T-helper 1 cell (primary cell): ENCODE measurements around the gene CRTC1.
"Not testable (repeated sequence)": the region's sequence is repeated elsewhere in the genome, so short reads cannot be mapped to it uniquely, and the experiment has no call there.

Experiments
- DNase-seq, 5 donors: peaks; one replicate each; pipeline ENCODE4 v3.0.0-alpha.2; 2012 to 2020

The CRTC1 gene

DNA sequence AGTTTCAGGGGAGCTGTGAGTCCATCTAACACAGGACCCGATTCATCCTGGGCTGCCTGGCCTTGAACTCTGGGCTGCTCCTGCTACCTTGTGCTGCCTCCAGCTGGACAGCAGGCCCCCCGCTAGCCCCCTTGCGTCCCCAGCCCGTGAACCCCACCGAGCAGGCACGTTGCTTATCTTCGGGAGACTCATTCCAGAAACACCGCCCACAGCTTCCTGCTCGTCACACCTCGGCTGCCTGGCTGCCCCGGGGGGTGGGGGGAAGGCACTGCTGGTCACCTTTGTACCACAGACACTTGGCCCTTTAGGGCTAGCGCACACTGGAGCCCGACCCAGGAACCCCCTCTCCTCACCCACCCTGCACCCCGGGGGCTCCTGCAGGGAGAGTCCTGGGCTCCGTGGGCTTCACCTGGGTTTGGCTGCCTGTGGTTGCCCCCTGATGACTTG is 48.1 kb downstream of the CRTC1 start:
- DNase-seq, result no peak

DNA sequence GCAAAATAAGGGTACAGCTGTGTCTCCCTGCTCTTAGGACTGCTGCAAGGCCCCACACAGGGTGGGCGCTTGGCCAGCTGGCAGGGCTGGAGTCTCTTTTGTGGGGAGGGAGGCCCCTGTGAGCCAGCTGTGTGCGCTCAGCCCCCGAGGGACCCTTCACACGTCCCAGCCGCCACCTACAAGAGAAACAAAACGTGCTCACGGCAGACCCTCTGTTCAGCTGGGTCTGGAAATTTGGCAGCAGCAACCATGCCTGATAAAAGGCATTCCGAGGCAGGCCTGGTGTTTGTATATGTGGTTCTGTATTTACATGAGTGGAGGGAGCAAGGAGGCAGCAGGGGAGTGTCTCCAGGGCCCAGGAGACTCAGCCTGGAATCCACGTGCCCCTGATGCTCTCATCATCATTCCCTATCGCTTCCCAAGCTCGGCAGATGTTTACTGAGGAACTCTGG is 49.7 kb downstream of the CRTC1 start:
- no peak for DNase-seq

DNA sequence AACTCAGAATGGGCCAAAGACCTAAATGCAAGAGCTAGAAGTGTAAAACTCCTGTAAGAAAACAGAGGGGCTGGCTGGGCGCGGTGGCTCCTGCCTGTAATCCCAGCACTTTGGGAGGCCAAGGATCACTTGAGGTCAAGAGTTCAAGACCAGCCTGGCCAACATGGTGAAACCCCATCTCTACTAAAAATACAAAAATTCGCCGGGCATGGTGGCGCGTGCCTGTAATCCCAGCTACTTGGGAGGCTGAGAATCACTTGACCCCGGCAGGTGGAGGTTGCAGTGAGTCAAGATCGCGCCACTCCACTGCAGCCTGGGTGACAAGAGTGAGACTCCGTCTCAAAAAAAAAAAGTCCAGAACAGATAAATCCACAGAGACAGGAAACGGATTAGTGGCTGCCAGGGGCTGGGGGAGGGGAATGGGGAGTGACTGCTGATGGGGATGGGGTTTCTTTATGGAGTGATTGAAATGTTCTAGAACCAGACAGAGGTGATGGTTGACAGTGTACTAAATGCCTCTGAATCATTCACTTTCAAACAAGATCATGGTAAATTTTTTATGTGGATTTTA is 50.4 kb downstream of the CRTC1 start:
- DNase-seq, result not testable (repeated sequence)

DNA sequence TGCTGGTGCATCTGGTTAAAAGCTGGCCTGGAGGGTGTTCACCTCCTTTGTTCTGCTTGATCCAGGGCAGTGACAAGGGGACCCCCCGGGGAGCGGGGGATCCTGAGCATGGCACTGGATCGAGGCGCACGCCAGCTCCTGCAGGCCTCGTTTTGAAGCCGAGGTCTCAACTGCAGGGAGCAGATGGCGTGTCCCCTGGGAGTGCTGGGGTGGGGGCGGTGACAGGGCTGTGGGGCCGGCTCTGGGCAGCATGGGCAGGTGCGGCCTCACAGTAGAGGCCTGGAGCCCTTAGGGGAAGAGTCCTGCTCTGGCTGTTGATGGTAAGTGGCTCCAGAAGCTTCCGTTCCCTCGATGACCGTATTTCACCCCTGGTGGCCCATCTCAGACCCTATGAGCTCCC is 51.8 kb downstream of the CRTC1 start:
- DNase-seq, result no peak

DNA sequence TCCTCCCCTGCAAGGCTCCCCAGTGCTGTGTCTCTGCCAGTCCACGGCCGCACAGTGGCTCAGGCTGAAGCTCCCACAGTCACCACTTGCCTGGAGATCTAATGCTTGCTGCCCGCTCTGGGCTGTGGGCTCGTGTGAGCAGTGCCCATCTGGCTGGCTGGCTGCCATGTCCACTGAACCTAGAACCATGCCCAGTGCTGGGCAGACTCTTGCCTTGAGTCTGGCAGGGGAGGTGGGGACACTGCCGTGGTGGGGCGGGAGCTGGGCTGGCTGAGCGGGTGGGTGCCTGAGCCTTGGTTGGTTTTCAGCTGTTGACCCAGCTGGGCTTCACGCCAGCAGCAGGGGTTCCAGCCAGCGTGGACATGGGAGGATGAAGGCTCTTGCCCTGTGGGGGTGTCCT is 52.3 kb downstream of the CRTC1 start:
- no peak for DNase-seq

DNA sequence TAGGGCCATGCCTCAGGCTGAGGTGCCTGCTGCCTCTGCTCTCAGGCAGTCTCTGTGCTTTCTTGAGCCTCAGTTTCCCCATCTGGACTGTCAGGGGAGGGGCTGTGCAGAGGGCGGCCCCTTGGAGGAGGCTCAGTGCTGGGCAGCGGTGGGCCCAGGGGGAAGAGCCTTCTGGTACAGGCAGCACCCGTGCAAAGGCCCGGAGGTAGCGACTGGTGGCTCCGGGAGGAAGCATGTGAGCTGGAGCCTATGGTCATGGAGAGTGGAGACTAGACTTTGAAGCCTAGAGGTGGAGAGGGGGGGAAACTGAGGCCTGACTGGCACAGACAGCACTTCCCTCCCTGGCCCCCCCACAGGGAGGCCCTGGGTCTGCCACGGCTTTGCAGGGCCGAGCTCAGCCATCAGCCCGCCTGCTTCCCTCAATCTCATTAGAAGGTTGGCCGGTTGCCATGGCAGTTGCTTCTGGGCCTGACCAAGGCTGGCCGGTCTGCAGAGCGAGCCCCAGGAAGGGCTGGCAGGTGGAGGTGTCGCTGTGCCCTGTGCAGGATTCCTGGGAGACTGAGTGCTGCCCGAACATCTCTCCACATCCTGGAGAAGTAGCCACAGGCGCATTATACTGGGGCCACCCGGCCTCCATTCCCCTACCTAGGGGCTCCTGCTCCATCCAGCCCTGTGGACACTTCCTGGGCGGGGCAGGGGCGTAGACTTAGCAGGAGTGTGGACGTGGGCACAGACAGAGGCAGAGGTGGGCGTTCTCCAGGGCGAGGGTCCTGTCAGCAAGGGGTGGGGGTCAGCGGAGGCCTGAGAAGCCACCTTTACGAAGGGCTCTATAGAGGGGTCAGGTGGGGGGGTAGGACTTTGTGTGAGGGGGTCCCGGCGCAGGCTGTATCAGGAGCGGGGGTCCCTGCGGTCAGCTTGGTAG is 53.2 kb downstream of the CRTC1 start:
- no peak for DNase-seq

DNA sequence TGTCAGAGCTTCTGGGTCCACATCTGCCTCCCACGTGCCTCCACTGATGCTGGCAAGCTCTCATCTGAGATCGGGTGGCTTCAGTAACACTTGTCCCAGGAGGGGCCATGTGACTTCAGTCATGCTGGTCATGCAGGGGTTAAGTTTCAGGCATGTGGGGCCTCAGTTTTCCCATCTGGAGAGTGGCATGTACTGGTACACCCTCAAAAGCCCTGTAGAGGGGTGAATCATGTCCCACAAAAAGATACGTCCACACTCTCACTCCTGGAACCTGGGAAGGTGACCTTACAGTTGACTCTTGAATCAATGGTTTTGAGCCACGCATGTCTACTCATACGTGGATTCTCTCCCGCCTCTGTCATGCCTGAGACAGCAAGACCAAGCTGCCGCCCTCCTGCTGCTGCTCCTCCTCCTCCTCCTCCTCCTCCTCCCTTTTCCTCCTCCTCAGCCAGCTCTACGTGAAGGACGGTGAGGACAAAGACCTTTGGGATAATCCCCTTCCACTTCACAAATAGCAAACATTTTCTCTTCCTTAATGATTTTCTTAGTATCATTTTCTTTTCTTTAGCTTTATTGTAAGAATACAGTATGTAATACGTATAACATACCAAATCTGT is 54.0 kb downstream of the CRTC1 start:
- DNase-seq, result no peak

DNA sequence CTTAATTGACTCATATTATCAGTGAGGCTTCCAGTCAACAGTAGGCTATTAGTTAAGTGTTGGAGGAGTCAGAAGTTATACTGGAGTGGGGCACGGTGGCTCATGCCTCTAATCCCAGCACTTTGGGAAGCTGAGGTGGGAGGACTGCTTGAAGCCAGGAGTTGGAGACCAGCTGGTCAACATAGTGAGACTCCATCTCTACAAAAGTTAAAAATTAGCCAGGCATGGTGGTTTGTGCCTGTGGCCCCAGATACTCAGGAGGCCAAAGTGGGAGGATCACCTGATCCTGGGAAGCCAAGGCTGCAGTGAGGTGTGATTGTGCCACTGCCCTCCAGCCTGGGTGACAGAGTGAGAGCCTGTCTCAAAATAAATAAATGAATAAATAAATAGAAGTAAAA is 54.5 kb downstream of the CRTC1 start:
- DNase-seq, result no peak

DNA sequence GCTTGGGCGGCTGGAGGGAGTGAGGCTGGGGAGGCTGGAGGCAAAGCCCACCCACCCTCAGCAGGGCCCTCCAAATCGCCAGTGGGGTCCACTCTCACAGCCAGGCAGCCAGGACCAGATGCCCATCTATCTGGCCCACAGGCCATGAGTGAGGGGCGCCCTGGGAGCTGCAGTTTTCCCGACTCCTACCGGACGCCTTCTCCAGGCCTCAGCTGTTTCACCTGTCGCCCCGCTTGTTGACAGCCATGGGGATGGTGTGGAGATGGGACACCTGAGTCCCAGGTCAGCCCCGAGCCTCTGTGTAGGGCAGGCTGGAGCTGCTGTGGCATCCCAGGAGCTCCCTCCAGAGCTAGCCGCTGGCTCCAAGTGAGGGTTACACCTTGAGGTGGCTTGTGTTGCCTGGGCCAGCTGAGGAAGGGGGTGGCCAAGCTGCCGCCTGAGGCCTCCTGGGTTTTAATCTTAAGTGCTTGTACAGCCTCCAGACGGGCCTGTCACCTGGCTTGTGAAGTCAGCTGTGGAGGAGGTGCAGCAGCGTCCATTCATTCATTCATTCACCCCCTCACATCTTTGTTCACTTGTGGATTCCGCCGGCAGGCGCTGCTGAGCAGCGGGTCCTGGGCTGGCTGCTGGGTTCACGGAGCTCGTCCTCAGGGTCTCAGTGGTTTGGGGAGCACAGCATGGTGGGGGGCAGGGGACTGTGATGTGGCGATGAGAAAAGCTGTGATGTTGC is 55.6 kb downstream of the CRTC1 start:
- no peak for DNase-seq

DNA sequence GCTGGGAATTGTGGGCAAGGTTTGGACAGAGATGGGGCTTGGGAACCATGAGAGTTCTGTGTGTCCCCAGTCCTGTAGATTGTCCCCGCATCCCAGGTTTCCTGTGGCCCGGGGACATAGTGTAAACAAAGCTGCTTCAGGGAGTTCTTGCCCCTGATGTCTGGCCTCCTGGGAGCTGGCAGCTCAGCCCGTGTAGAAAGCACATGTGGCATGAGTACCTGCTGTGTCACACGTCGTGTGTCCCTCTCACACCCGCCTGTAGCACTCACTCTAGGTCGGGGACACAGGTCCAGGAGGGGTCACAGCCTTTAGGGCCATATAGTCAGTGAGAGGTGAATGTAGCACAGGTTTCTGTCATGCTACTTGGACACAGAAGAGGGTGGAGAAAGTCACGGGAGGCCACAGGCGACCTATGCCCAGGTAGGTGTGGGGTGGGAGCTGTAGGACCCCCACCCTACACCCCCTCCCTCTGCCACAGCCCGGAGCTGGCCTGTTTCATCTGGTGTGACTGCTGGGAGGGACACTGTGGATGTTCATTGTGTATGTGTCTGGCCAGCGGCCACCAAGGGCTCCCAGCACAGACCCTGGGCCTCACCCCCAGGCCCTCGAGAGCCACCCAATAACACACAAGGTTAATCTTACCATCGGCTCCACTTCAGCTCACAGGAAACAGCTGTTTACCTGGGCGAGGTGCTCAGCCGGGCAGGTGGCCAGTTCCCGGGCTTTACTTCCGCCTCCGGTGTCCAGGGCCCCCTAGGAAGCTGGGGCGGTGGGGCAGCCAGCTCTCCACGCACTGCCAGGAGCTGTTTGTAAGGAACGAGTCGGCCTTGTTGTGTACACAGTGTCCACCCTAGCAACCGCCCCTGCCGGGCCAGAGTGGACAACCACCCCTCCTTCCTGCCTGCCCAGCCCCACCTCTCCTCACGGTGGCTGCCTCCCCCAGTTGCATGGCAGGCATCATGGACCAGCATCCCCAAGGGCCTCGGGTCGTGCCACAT is 57.9 kb downstream of the CRTC1 start:
- no peak for DNase-seq

DNA sequence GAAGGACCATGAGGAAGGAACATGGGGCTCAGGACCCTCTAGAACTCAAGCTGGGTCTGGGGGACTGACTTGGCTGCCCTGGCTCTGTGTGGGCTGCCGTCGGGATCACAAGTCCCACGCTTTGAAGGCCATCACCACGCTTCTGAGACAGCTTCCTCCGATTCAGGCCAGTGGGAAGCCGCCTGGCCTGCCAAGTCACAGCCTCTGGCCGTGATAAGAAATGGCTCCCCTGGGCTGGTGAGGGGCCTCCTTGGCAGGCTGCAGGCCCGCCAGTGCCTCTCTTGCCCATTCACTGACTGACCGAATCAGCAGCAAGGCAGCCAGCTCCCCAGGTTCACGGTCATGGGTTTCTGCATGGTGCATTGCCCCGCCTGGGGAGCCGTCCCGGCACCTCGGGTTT is 58.8 kb downstream of the CRTC1 start:
- no peak for DNase-seq

DNA sequence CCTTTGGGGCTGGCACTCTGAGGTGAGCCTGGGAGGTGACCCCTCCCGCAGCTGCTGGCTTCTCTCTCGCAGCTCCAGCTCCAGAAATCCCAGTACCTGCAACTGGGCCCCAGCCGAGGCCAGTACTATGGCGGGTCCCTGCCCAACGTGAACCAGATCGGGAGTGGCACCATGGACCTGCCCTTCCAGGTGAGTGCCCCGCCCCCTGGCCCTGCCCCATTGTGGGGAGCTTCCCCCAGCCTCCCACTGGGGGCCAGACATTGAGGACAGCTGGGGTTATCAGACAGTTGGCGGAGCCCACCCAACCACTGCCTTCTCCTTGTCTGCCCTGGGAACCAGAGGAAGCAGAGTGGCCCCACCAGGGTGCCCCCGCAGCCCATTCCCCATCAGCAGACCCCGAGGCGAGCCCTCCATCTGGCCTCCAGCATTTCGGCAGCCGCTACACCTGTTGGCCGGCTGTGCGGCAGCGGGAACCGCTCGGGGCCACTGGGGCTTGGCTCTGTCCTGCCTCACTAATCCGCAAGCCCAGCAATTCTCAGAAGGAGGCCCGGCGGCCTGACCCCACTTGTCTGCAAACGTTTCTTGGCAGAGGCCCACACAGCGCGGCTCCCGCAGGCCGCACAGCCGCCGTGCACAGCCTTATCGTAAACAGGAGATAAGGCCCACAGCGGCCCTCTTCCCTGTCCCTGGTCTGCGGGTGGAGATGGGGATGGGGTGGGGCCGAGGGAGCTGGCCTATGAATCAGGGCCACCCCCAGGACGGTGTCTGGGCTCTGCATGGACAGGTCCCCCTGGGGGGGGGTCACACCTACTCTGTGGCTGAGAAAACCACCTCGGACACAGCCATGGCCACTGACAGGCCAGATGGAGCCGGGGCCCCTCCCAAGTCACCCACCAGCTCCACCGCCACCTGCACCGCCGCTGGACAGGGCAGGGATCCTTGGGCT is 59.6 kb downstream of the CRTC1 start:
- no peak for DNase-seq

DNA sequence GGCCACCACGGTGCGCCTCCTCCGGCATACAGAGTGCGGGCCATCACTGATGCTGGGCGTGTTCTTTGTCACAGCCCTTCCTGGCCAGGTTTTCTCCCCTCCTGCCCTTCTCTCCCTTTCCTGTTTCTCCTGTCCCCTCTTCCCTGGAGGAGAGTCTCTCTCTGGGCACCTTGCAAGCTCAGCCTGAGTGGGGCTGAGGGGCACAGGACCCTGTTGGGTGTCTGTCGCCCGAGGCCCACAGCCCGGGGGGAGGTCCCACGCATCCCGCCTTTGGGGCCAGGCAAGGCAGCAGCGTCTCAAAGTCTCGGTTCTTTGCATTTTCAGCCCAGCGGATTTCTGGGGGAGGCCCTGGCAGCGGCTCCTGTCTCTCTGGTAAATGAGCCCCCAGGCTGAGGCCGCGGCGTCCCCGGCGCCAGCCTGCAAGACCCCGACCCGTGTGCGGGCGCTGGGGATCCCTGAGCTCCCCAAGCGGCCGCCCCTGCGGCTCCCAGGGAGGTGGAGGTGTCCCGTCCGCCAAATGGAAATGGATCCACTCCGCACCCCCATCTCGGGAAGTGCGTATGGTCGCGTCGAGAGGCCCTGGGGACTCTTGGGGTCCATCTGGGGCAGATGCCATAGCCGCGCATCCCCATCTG is 60.4 kb downstream of the CRTC1 start:
- no peak for DNase-seq

DNA sequence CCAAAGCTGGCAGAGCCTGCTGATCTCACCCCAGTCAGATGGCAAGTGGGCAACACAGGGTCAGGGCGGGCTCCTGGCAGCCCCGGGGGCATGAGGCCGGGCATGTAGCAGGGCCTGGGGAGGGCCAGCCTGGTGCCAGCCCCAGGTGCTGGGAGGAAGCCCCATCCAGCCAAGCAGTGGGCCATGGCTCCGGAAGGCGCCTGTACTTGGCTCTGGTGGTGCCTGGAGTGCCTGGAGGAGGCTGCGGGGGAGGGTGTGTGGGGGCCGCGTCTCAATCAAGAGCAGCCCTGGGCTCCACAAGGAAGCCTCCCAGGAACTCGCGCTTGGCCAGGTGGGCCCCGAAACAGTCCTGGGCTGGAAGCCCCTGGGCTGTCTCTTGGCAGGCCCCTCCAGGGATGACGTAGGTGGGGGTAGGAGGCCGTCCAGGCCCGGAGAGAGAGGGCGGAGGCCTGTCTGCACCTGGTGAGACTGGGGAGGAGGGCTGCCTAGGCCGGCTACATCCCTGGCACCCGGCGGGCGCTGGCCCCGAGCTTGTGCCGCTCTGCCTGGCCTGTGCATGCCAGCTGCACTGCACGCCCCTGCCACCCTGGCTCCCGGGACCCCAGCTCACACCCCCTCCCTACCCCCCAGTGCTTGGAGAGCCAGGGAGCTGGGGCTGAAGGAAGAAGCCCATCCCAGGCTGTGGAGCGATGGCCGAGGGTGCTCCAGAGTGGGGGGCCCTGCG is 61.7 kb downstream of the CRTC1 start:
- DNase-seq, result no peak

DNA sequence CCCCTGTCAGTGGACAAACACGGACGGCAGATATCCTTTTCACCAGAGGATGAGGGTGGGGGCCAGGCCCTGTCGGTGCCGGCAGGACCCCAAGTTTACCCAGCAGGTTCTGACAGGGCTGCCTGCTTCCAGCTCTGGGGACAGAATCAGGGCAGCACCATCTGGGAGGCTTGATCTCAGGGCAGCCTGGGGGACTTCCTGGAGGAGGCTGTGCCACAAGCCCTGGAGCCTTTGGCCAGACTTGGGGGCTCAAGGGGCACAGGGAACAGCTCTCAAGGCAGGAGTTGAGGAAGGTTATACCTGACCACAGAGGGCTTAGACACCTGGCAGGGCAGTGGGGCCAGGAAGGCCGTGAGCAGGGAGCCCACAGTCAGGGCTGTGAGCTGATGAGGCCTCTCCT is 62.5 kb downstream of the CRTC1 start:
- DNase-seq, result no peak

DNA sequence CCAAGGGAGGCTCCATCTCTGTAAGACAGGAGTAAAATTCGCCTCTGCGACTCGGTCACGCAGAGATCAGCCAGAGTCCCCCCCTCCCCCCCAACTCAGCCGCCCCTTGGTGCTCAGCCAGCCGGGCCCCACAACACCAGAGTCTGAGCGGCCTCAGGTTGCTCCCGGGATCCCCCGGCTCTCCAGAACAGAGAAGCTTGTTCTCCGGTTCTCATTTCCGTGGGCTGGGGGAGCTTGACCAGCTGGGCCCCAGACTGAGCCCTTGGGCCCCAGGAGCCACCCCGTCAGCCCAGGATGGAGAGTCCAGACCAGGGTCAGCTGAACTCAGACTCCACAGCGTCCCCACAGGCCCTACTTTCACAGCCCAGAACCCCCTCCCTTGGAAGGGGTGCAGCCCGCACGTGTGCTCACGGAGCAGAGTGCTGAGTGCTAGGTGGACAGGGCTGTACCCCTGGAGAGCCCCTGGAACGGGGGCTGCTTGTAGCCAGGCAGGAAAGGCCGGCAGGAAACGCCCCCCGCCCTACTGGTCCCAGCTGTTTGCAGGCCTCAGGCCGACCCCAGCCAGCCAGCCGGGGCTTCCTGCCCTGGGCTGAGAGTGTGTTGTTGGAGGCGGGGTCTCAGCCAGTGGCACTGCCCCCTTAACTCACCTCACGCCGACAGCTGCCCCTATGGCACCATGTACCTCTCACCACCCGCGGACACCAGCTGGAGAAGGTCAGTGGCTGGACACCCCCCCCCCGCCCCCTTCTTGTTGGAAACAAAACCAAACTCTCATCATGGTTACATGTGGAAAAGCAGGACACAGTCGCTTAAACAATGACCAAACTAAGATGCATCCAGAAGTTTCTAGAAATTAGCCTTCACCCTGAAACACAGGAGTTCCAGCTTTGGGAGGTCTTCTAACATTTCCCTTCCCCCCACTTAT is 63.2 kb downstream of the CRTC1 start:
- no peak for DNase-seq

DNA sequence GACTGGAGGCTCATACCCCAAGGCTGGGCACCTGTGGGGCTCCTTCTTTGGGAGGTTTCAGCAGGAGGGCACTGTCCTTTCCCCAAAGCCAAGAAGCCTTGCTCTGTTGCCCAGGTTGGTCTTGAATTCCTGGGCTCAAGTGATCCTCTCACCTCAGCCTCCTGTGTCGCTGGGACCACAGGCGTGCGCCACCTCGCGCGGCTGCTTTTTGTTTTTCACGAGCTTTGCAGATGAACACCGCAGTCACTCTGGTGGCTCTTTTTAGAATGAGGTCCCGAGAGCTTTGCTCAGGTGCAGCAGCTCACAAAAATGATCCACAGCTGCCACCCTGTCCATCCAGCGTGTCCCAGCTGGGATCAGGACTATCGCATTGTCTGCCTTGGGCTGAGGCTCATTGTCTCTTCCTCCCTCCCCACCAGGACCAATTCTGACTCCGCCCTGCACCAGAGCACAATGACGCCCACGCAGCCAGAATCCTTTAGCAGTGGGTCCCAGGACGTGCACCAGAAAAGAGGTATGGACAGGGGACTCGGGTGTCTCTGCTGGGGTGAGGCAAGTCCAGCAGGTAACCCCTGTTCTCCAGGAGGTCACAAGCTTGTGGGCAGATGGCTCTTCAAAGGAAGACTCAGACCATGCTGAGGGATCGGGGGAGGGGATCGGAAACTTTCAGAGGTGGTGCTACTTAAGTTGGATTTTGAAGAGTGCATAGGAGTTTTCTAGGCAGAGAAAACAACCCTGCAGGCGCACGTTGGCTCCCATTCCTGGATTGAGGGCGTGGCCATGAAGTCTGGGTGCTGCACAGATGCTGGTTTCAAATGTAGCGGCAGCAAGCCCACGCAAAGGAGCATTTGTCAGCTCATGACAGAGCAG is 66.1 kb downstream of the CRTC1 start:
- DNase-seq, result no peak
